ENCODE measurements around the gene MST1R.
"Not testable (repeated sequence)": the region's sequence is repeated elsewhere in the genome, so short reads cannot be mapped to it uniquely, and the experiment has no call there.

The MST1R gene

GRCh38 chr3:49911611-49912010, 7.9 kb upstream of the MST1R start:
- no peak for DNase-seq (ENCODE audit: low read depth, low spot score)

- no peak for DNase-seq (ENCODE audit: low read depth, low spot score)
Measured at GRCh38 chr3:49911124-49911420, 7.4 kb upstream of the MST1R start.

- DNase-seq (ENCODE audit: low read depth, low spot score): no peak
Measured at GRCh38 chr3:49910409-49911123, 6.9 kb upstream of the MST1R start.

GRCh38 chr3:49908373-49909199, 4.9 kb upstream of the MST1R start:
- no peak for DNase-seq (ENCODE audit: low read depth, low spot score)

GRCh38 chr3:49906073-49906743, 2.5 kb upstream of the MST1R start:
- DNase-seq (ENCODE audit: low read depth, low spot score): no peak

- DNase-seq (ENCODE audit: low read depth, low spot score): not testable (repeated sequence)
Measured at GRCh38 chr3:49904448-49904847, 775 bp upstream of the MST1R start.

- no peak for DNase-seq (ENCODE audit: low read depth, low spot score)
Measured at GRCh38 chr3:49902511-49903345, 945 bp downstream of the MST1R start.

GRCh38 chr3:49901366-49902339, 2.0 kb downstream of the MST1R start:
- DNase-seq (ENCODE audit: low read depth, low spot score): no peak

GRCh38 chr3:49900491-49901153, 3.1 kb downstream of the MST1R start:
- no peak for DNase-seq (ENCODE audit: low read depth, low spot score)

GRCh38 chr3:49899815-49900214, 3.9 kb downstream of the MST1R start:
- DNase-seq (ENCODE audit: low read depth, low spot score): peak; percentile 52

- no peak for DNase-seq (ENCODE audit: low read depth, low spot score)
Measured at GRCh38 chr3:49898991-49899390, 4.7 kb downstream of the MST1R start.

GRCh38 chr3:49896345-49896744, 7.3 kb downstream of the MST1R start:
- no peak for DNase-seq (ENCODE audit: low read depth, low spot score)

GRCh38 chr3:49895791-49896190, 7.9 kb downstream of the MST1R start:
- DNase-seq (ENCODE audit: low read depth, low spot score): no peak

- no peak for DNase-seq (ENCODE audit: low read depth, low spot score)
Measured at GRCh38 chr3:49889296-49889695, 14.4 kb downstream of the MST1R start.

GRCh38 chr3:49886922-49887265, 16.8 kb downstream of the MST1R start:
- no peak for DNase-seq (ENCODE audit: low read depth, low spot score)

GRCh38 chr3:49883998-49884397, 19.7 kb downstream of the MST1R start:
- no peak for DNase-seq (ENCODE audit: low read depth, low spot score)

- no peak for DNase-seq (ENCODE audit: low read depth, low spot score)
Measured at GRCh38 chr3:49882166-49882565, 21.5 kb downstream of the MST1R start.

GRCh38 chr3:49880581-49881315, 22.9 kb downstream of the MST1R start:
- DNase-seq (ENCODE audit: low read depth, low spot score): no peak

- DNase-seq (ENCODE audit: low read depth, low spot score): no peak
Measured at GRCh38 chr3:49879721-49880120, 24.0 kb downstream of the MST1R start.

Measured in iPS DF 19.7 (cell line).